ENCODE measurements around the gene FOXA1.
A peak's percentile ranks its signal among the peaks of the same experiment; 100 is the strongest.

Gene FOXA1

GRCh38 chr14:37601865-37602264 lies 6.8 kb upstream of the FOXA1 start:
- FAIRE-seq = no peak

GRCh38 chr14:37600880-37601741 lies 6.1 kb upstream of the FOXA1 start:
- FAIRE-seq = no peak

GRCh38 chr14:37599507-37600368 lies 4.7 kb upstream of the FOXA1 start:
- no peak for FAIRE-seq

- no peak for FAIRE-seq
These were observed 3.9 kb upstream of the FOXA1 start for GRCh38 chr14:37598747-37599506.

- no peak for FAIRE-seq
These were observed 3.1 kb upstream of the FOXA1 start for GRCh38 chr14:37597914-37598746.

- FAIRE-seq = no peak
These were observed 2.5 kb upstream of the FOXA1 start for GRCh38 chr14:37597538-37597913.

- no peak for FAIRE-seq
These were observed 1.9 kb upstream of the FOXA1 start for GRCh38 chr14:37596790-37597472.

- no peak for FAIRE-seq
These were observed 966 bp upstream of the FOXA1 start for GRCh38 chr14:37595809-37596621.

- FAIRE-seq = no peak
These were observed 645 bp downstream of the FOXA1 start for GRCh38 chr14:37594238-37594970.

GRCh38 chr14:37593511-37594237 lies 1.4 kb downstream of the FOXA1 start:
- no peak for FAIRE-seq

- no peak for FAIRE-seq
These were observed 2.3 kb downstream of the FOXA1 start for GRCh38 chr14:37592482-37593408.

GRCh38 chr14:37591941-37592481 lies 3.0 kb downstream of the FOXA1 start:
- FAIRE-seq = no peak

- no peak for FAIRE-seq
These were observed 3.6 kb downstream of the FOXA1 start for GRCh38 chr14:37591311-37591940.

- no peak for FAIRE-seq
These were observed 4.5 kb downstream of the FOXA1 start for GRCh38 chr14:37590428-37591139.

- peak; percentile 68 for FAIRE-seq
These were observed 5.2 kb downstream of the FOXA1 start for GRCh38 chr14:37589715-37590427.

Data from colon (tissue), 2 donors.